GM21528 (cell line): ENCODE data around the gene RAB26.

Experiments
- ATAC-seq: cut with Tn5 transposase; IDR thresholded peaks from one replicate; pipeline ENCODE4 v1.9.1; 2021; ENCODE audit warnings: mild to moderate bottlenecking, moderate library complexity; ENCODE audit not compliant: unreplicated experiment, low FRiP score

The RAB26 gene

GRCh38 chr16:2157480-2158261, 9.2 kb downstream of the RAB26 start:
- no peak for ATAC-seq

GRCh38 chr16:2158262-2158638, 9.8 kb downstream of the RAB26 start:
- no peak for ATAC-seq

- ATAC-seq, result no peak
These were observed 10.9 kb downstream of the RAB26 start for GRCh38 chr16:2159175-2159838.

GRCh38 chr16:2160915-2161551, 12.6 kb downstream of the RAB26 start:
- no peak for ATAC-seq

GRCh38 chr16:2161911-2162310, 13.5 kb downstream of the RAB26 start:
- no peak for ATAC-seq

GRCh38 chr16:2162676-2163118, 14.3 kb downstream of the RAB26 start:
- no peak for ATAC-seq

- no peak for ATAC-seq
These were observed 14.9 kb downstream of the RAB26 start for GRCh38 chr16:2163211-2163881.

- no peak for ATAC-seq
These were observed 17.4 kb downstream of the RAB26 start for GRCh38 chr16:2165861-2166260.

- no peak for ATAC-seq
These were observed 18.0 kb downstream of the RAB26 start for GRCh38 chr16:2166263-2167067.

GRCh38 chr16:2167068-2167638, 18.7 kb downstream of the RAB26 start:
- no peak for ATAC-seq

- no peak for ATAC-seq
These were observed 21.7 kb downstream of the RAB26 start for GRCh38 chr16:2170080-2170479.

GRCh38 chr16:2170587-2171435, 22.4 kb downstream of the RAB26 start:
- no peak for ATAC-seq

GRCh38 chr16:2171601-2172178, 23.3 kb downstream of the RAB26 start:
- ATAC-seq, result no peak

GRCh38 chr16:2172688-2173335, 24.4 kb downstream of the RAB26 start:
- ATAC-seq, result no peak

GRCh38 chr16:2173366-2173765, 24.9 kb downstream of the RAB26 start:
- no peak for ATAC-seq

- ATAC-seq, result no peak
These were observed 25.5 kb downstream of the RAB26 start for GRCh38 chr16:2173916-2174315.

- no peak for ATAC-seq
These were observed 26.1 kb downstream of the RAB26 start for GRCh38 chr16:2174396-2175131.
